B cell (primary cell): Measurements from ENCODE around the gene HTRA3. TPM values are rescaled to one million over a fixed set of nuclear protein-coding genes. Genes with fewer than 3 reads are reported as not detected.

Experiments used
- ATAC-seq: fragments of 200-7000 bp; cut with Tn5 transposase; one replicate; pipeline ENCODE4 v1.10.0; 2021; ENCODE audit warnings: low read depth, mild to moderate bottlenecking, moderate number of reproducible peaks, moderate library complexity
- CTCF ChIA-PET: fragments of 350-600 bp; sonication (Branson Sonifier 250); formaldehyde crosslinking; loops from one replicate; lab custom pipeline; 2021; ENCODE audit warnings: antibody characterized with exemption, inconsistent platforms; lab: Charles Lee
- POLR2A ChIA-PET: fragments of 350-600 bp; sonication (Branson Sonifier 250); formaldehyde crosslinking; loops from one replicate; lab custom pipeline; 2021; ENCODE audit warnings: antibody characterized with exemption; lab: Charles Lee
- DNase-seq: peaks from one replicate; pipeline ENCODE4 v3.0.0; 2013
- H2AFZ ChIP-seq: 2 replicates; pipeline ENCODE4 v1.6.1; 2012; ENCODE audit warnings: mild to moderate bottlenecking, low read depth, low read length; ENCODE audit not compliant: insufficient read depth, poor library complexity, severe bottlenecking
- H3K27ac ChIP-seq, 2 donors: 1 replicate in 1 of 2; 2 replicates in 1 of 2; pipeline ENCODE4 v1.5.1; 2012 to 2013; ENCODE audit warnings: low read length in 2 of 2, mild to moderate bottlenecking in 2 of 2, moderate library complexity in 1 of 2
- H3K27me3 ChIP-seq, 4 experiments: fragments of 200-600 bp in 1 of 4; sonication (generic) in 1 of 4; replicated peaks in 1 of 4; 1 replicate in 2 of 4; 2 replicates in 2 of 4; pipeline versions ENCODE4 v1.6.1 to v1.7.0; 2013 to 2016; ENCODE audit warnings: low read length in 3 of 4, mild to moderate bottlenecking in 2 of 4, mixed read lengths in 1 of 4, moderate library complexity in 1 of 4; ENCODE audit not compliant: insufficient read depth in 4 of 4, control insufficient read depth in 3 of 4; ENCODE audit errors: control extremely low read depth in 1 of 4
- H3K36me3 ChIP-seq, 2 experiments: replicated peaks in 1 of 2; 1 replicate in 1 of 2; 2 replicates in 1 of 2; pipeline versions ENCODE4 v1.6.1 to v1.7.1; 2013; ENCODE audit warnings: low read length in 1 of 2; ENCODE audit not compliant: insufficient read depth in 2 of 2, control insufficient read depth in 1 of 2; ENCODE audit errors: control extremely low read depth in 1 of 2, extremely low read depth in 1 of 2
- H3K4me1 ChIP-seq, 2 donors: fragments of 200-600 bp in 1 of 2; sonication (generic) in 1 of 2; 1 replicate in 1 of 2; 2 replicates in 1 of 2; pipeline versions ENCODE4 v1.5.1 to v1.6.1; 2013 to 2017; ENCODE audit warnings: low read length in 2 of 2; ENCODE audit not compliant: control insufficient read depth in 2 of 2, insufficient read depth in 2 of 2
- H3K4me2 ChIP-seq: replicated peaks from 2 replicates; pipeline ENCODE3; 2012; ENCODE audit warnings: mild to moderate bottlenecking, low read depth, low read length; ENCODE audit not compliant: poor library complexity, severe bottlenecking
- H3K4me3 ChIP-seq, 5 experiments: fragments of 200-600 bp in 1 of 5; sonication (generic) in 1 of 5; 1 replicate in 3 of 5; 2 replicates in 2 of 5; pipeline versions ENCODE4 v1.5.1 to v1.7.0; 2011 to 2016; ENCODE audit warnings: low read length in 4 of 5, mild to moderate bottlenecking in 4 of 5, low read depth in 2 of 5, control low read depth in 1 of 5, moderate library complexity in 1 of 5; ENCODE audit not compliant: insufficient read depth in 1 of 5; ENCODE audit errors: control extremely low read depth in 1 of 5, extremely low read depth in 1 of 5
- H3K79me2 ChIP-seq: fragments of 200-600 bp; sonication (generic); one replicate; pipeline ENCODE4 v1.6.0; 2016; ENCODE audit warnings: low read length; ENCODE audit not compliant: control insufficient read depth, insufficient read depth
- H3K9ac ChIP-seq: fragments of 200-600 bp; sonication (generic); 2 replicates; pipeline ENCODE4 v1.6.1; 2017; ENCODE audit warnings: mild to moderate bottlenecking, low read length, moderate library complexity
- H3K9me3 ChIP-seq, 3 donors: one replicate each; pipeline versions ENCODE4 v1.6.1 to v1.7.1; 2013; ENCODE audit warnings: low read length in 2 of 3; ENCODE audit not compliant: control insufficient read depth in 2 of 3, insufficient read depth in 1 of 3; ENCODE audit errors: control extremely low read depth in 1 of 3
- H4K20me1 ChIP-seq: 2 replicates; pipeline ENCODE4 v1.6.0; 2012; ENCODE audit warnings: mild to moderate bottlenecking, low read length; ENCODE audit not compliant: insufficient read depth, control insufficient read depth, poor library complexity, severe bottlenecking
- H3K27ac Mint-ChIP-seq: one replicate; pipeline ENCODE4 v1.8.0; 2021; ENCODE audit warnings: mixed read lengths
- H3K27me3 Mint-ChIP-seq: one replicate; pipeline ENCODE4 v1.8.0; 2021; ENCODE audit warnings: mixed read lengths
- H3K4me1 Mint-ChIP-seq: one replicate; pipeline ENCODE4 v1.8.0; 2021; ENCODE audit warnings: mixed read lengths
- H3K4me3 Mint-ChIP-seq: one replicate; pipeline ENCODE4 v1.8.0; 2021; ENCODE audit warnings: mixed read lengths
- H3K9me3 Mint-ChIP-seq: one replicate; pipeline ENCODE4 v1.8.0; 2022; ENCODE audit warnings: mixed read lengths; ENCODE audit not compliant: insufficient read depth
- EZH2 ChIP-seq: IDR thresholded peaks from 2 replicates; pipeline ENCODE4 v1.6.1; 2012; ENCODE audit warnings: borderline replicate concordance, low read depth, mild to moderate bottlenecking, moderate library complexity, low read length; ENCODE audit not compliant: insufficient read depth, poor library complexity, severe bottlenecking
- whole genome bisulfite sequencing: methylation state at CpG from one replicate; pipeline ENCODE4 v1.1.5; 2013; ENCODE audit warnings: missing lambda C conversion rate; ENCODE audit not compliant: insufficient coverage; 5-methylcytosine and 5-hydroxymethylcytosine counted together
- intact Hi-C: fragments of 100-400 bp; cut with micrococcal nuclease; formaldehyde crosslinking; loops from one replicate; pipeline ENCODE4 v1.10.0; 2022
- polyA plus RNA-seq: library from polyadenylated mRNA; depleted of rRNA; stranded (reverse); fragments of >200 nt; gene quantifications from 2 replicates; pipeline ENCODE4 v1.2.3, GENCODE V29; 2012
- total RNA-seq, 2 donors: library from RNA; stranded (reverse); fragments of 120-200 nt in 1 of 2; gene quantifications; 1 replicate in 1 of 2; 2 replicates in 1 of 2; pipeline versions ENCODE4 v1.2.3 to v1.2.4, GENCODE V29; 2013 to 2022
- TF ChIP-seq, protein P1 (sequence below): fragments of 200-600 bp; IDR thresholded peaks from one replicate; pipeline ENCODE4 v1.8.0; 2022; ENCODE audit warnings: antibody characterized with exemption, mild to moderate bottlenecking

HTRA3 gene
- total and polyA plus RNA-seq, 2 donors (not counting 1 experiment from before 2014, with no cell fraction given) = not detected

DNA sequence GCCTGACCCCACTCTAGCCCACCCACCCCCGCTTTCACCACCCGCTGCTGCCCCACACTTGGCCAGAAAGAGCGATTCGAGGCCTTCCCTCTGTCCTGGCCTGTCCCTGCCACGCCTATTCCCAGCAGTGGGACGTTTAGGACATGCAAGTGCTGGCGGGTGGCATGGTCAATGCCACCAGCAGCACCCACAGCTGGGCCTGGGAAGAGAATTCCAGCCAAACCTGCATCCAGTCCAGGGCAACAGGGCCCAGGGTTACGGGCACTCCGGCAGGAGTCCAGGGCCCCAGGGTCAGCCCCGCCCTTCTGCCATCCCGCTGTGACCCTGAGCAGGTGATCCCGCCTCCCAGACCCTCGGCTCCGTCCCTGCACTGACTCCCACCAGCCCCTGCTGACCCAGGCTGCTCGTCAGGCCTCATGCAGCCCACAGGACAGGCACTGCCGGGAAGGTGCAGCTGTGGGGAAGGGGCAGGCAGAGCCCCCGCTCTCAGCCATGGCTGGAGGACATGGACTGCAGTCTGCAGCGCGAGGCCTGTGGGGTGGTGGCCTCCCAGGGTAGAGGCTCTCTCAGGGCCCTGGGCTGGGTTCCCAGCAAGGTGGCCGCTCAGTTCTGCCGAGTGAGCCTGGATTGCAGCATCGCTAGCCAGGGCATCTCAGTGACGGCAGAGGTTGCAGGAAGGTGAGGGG, 6.8 kb upstream of the HTRA3 start:
- H3K9ac ChIP-seq = no peak overlapping the region
- H3K4me3 ChIP-seq = no peak overlapping the region
- no peak overlapping the region for H2AFZ ChIP-seq
- no peaks in the 10 kb centered on the region for H3K4me1 Mint-ChIP-seq
- no peak overlapping the region for H3K27ac Mint-ChIP-seq
- TF ChIP-seq, protein P1, sequence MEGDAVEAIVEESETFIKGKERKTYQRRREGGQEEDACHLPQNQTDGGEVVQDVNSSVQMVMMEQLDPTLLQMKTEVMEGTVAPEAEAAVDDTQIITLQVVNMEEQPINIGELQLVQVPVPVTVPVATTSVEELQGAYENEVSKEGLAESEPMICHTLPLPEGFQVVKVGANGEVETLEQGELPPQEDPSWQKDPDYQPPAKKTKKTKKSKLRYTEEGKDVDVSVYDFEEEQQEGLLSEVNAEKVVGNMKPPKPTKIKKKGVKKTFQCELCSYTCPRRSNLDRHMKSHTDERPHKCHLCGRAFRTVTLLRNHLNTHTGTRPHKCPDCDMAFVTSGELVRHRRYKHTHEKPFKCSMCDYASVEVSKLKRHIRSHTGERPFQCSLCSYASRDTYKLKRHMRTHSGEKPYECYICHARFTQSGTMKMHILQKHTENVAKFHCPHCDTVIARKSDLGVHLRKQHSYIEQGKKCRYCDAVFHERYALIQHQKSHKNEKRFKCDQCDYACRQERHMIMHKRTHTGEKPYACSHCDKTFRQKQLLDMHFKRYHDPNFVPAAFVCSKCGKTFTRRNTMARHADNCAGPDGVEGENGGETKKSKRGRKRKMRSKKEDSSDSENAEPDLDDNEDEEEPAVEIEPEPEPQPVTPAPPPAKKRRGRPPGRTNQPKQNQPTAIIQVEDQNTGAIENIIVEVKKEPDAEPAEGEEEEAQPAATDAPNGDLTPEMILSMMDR = no peak
- no peak for TF ChIP-seq EZH2
- no peaks in the 10 kb centered on the region for H4K20me1 ChIP-seq
- CTCF ChIA-PET = no interaction called here
- no peaks in the 10 kb centered on the region for H3K79me2 ChIP-seq
- H3K4me2 ChIP-seq = no peak overlapping the region
- H3K27ac ChIP-seq = no peak overlapping the region
- peaks cover 0 to 11% (median 0%) of the 10 kb centered on the region in 4 experiments for H3K27me3 ChIP-seq
- ATAC-seq (no peak), DNase-seq (no peak)
- peaks cover 27% of the 10 kb centered on the region for H3K27me3 Mint-ChIP-seq
- POLR2A ChIA-PET = no interaction called here
- no peaks in the 10 kb centered on the region for H3K9me3 Mint-ChIP-seq
- H3K36me3 ChIP-seq = no peaks in the 10 kb centered on the region
- H3K4me1 ChIP-seq = no peaks in the 10 kb centered on the region
- no peaks in the 10 kb centered on the region for H3K9me3 ChIP-seq
- 94% methylated on average over 23 of the region's 23 CpGs for WGBS
- intact Hi-C loops = no loop called here
- H3K4me3 Mint-ChIP-seq = no peak overlapping the region

DNA sequence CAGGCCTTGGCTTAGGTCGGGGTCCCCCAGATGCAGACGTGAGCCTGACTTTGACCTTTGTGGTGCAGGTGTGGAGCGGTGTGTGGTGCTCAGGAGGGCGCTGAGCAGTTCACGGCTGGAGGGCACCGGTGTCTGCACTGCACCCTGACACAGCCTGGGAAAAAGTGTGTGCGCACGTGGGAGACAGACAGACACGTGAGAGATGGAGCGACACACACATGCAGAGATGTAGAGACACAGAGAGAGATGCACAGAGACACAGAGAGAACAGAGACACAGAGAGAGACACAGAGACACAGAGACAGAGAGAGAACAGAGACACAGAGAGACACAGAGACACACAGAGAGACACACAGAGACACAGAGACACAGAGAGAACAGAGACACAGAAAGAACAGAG, 6.2 kb upstream of the HTRA3 start:
- H3K27me3 ChIP-seq = peaks cover 0 to 14% (median 0%) of the 10 kb centered on the region in 4 experiments
- intact Hi-C loops = no loop called here
- whole genome bisulfite sequencing = 87% methylated on average over 10 of the region's 10 CpGs
- Mint-ChIP-seq H3K27me3 (peaks cover 23% of the 10 kb centered on the region), H3K27ac (no peak overlapping the region), H3K4me3 (no peak overlapping the region), H3K4me1 (no peaks in the 10 kb centered on the region), H3K9me3 (no peaks in the 10 kb centered on the region)
- no peak overlapping the region for H3K9ac ChIP-seq
- H3K4me2 ChIP-seq = no peak overlapping the region
- H3K4me1 ChIP-seq = no peaks in the 10 kb centered on the region
- no peaks in the 10 kb centered on the region for H3K36me3 ChIP-seq
- H3K4me3 ChIP-seq = no peak overlapping the region
- ChIA-PET POLR2A (no interaction called here), CTCF (no interaction called here)
- TF ChIP-seq, protein P1 = no peak
- TF ChIP-seq EZH2 = no peak
- H3K27ac ChIP-seq = no peak overlapping the region
- DNase-seq (no peak), ATAC-seq (no peak)
- H2AFZ ChIP-seq = no peak overlapping the region
- no peaks in the 10 kb centered on the region for H4K20me1 ChIP-seq
- H3K9me3 ChIP-seq = no peaks in the 10 kb centered on the region
- no peaks in the 10 kb centered on the region for H3K79me2 ChIP-seq
